ENCODE results near the gene ATP8B3. TPM values are rescaled to one million over a fixed set of nuclear protein-coding genes. Genes with fewer than 3 reads are reported as not detected.
"Not testable (repeated sequence)": the region's sequence is repeated elsewhere in the genome, so short reads cannot be mapped to it uniquely, and the experiment has no call there.

The ATP8B3 gene
- total RNA-seq, 2 donors from 2014 or later: 2.3 to 3.4 TPM

DNA sequence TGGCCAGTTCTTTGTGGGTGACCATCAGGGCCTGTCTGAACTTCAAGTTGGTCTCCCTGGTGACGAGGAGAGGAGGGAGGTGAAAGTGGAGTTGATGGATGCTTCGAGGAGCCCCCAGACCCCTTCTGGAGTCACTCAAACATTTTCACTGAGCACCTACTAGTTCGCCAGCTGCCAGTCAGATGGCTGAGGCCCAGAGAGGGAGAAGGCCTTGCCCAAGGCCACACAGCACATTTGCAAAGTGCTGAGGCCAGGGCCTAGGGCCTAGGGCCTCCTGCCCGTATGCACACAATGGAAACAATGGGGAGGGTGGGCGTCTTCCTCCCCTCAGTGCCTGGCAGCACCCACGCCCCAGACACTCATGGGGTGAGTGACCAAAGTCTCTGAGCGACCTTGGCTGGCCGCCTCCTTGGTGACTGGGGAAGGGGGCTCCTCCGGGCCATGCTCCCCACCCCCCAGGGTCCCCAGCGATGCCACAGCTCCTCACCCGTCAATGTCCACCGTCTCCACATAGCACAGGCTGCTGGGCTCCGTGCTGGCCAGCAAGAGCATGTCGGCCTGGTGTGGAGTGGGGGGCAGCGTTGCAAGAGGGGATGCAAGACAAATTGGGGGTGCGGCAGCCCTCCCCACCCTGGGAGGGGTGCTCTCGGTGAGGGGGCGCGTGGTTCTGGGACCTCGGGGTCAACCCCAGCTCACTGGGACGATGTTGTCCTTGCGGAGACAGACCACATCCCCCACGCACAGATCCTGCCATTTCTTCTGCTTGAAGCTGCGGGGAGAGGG, 6.5 kb downstream of the ATP8B3 start:
- no peaks in the 10 kb centered on the region for H3K36me3 Mint-ChIP-seq (ENCODE audit: low read depth)
- H3K4me1 Mint-ChIP-seq: no peaks in the 10 kb centered on the region
- no peak overlapping the region for H3K27ac ChIP-seq (ENCODE audit: low read depth, low read length)
- no peak overlapping the region for H3K27ac Mint-ChIP-seq
- no peak overlapping the region for H3K9ac ChIP-seq (ENCODE audit: extremely low read depth, low read length, poor library complexity, severe bottlenecking)
- H3K27me3 Mint-ChIP-seq (ENCODE audit: insufficient read depth): peaks cover 2% of the 10 kb centered on the region
- no peaks in the 10 kb centered on the region for H3K4me1 ChIP-seq (ENCODE audit: control insufficient read depth, insufficient read depth, low read length)
- TF ChIP-seq, protein P1, sequence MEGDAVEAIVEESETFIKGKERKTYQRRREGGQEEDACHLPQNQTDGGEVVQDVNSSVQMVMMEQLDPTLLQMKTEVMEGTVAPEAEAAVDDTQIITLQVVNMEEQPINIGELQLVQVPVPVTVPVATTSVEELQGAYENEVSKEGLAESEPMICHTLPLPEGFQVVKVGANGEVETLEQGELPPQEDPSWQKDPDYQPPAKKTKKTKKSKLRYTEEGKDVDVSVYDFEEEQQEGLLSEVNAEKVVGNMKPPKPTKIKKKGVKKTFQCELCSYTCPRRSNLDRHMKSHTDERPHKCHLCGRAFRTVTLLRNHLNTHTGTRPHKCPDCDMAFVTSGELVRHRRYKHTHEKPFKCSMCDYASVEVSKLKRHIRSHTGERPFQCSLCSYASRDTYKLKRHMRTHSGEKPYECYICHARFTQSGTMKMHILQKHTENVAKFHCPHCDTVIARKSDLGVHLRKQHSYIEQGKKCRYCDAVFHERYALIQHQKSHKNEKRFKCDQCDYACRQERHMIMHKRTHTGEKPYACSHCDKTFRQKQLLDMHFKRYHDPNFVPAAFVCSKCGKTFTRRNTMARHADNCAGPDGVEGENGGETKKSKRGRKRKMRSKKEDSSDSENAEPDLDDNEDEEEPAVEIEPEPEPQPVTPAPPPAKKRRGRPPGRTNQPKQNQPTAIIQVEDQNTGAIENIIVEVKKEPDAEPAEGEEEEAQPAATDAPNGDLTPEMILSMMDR (conservative IDR thresholded peaks at IDR 0.05): no peak
- H3K9me3 ChIP-seq (ENCODE audit: control insufficient read depth, low read length): no peaks in the 10 kb centered on the region
- no peaks in the 10 kb centered on the region for H3K9me3 Mint-ChIP-seq
- DNase-seq: no peak
- H3K27me3 ChIP-seq (ENCODE audit: control insufficient read depth, insufficient read depth, low read length, poor library complexity, severe bottlenecking): no peaks in the 10 kb centered on the region
- H3K36me3 ChIP-seq (ENCODE audit: control insufficient read depth, insufficient read depth, low read length): no peaks in the 10 kb centered on the region
- H3K4me3 Mint-ChIP-seq: no peak overlapping the region
- H3K4me3 ChIP-seq (ENCODE audit: low read length): no peak overlapping the region
- 93 to 94% methylated on average over 7 to 24 of the region's 24 CpGs for WGBS, 2 experiments (ENCODE audit: insufficient coverage in 1 of 2, insufficient read length in 1 of 2)

DNA sequence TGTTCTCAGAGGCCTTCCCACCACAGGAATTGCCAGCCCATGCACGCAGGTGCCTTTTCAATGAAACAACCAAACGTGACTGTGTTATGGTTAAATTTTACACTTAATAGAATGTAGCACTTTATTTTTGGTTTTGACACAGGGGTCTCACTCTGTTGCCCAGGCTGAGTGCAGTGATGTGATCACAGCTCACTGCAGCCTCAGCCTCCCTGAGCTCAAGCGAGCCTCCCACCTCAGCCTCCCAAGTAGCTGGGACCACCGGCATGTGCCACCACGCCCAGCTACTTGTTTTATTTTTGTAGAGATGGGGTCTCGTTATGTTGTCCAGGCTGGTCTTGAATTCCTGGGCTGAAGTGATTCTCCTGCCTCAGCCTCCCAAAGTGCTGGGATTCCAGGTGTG, 7.2 kb downstream of the ATP8B3 start:
- Mint-ChIP-seq H3K4me3 (no peak overlapping the region), H3K27ac (no peak overlapping the region), H3K4me1 (no peaks in the 10 kb centered on the region), H3K27me3 (ENCODE audit: insufficient read depth) (peaks cover 4% of the 10 kb centered on the region), H3K36me3 (ENCODE audit: low read depth) (no peaks in the 10 kb centered on the region), H3K9me3 (no peaks in the 10 kb centered on the region)
- no peak overlapping the region for H3K27ac ChIP-seq (ENCODE audit: low read depth, low read length)
- no peak overlapping the region for H3K9ac ChIP-seq (ENCODE audit: extremely low read depth, low read length, poor library complexity, severe bottlenecking)
- no peaks in the 10 kb centered on the region for H3K27me3 ChIP-seq (ENCODE audit: control insufficient read depth, insufficient read depth, low read length, poor library complexity, severe bottlenecking)
- no peak overlapping the region for H3K4me3 ChIP-seq (ENCODE audit: low read length)
- no peaks in the 10 kb centered on the region for H3K36me3 ChIP-seq (ENCODE audit: control insufficient read depth, insufficient read depth, low read length)
- TF ChIP-seq, protein P1 (conservative IDR thresholded peaks at IDR 0.05): no peak
- H3K9me3 ChIP-seq (ENCODE audit: control insufficient read depth, low read length): no peaks in the 10 kb centered on the region
- no peak for DNase-seq
- 97% methylated on average over 3 to 6 of the region's 6 CpGs for WGBS, 2 experiments (ENCODE audit: insufficient coverage in 1 of 2, insufficient read length in 1 of 2)
- no peaks in the 10 kb centered on the region for H3K4me1 ChIP-seq (ENCODE audit: control insufficient read depth, insufficient read depth, low read length)

DNA sequence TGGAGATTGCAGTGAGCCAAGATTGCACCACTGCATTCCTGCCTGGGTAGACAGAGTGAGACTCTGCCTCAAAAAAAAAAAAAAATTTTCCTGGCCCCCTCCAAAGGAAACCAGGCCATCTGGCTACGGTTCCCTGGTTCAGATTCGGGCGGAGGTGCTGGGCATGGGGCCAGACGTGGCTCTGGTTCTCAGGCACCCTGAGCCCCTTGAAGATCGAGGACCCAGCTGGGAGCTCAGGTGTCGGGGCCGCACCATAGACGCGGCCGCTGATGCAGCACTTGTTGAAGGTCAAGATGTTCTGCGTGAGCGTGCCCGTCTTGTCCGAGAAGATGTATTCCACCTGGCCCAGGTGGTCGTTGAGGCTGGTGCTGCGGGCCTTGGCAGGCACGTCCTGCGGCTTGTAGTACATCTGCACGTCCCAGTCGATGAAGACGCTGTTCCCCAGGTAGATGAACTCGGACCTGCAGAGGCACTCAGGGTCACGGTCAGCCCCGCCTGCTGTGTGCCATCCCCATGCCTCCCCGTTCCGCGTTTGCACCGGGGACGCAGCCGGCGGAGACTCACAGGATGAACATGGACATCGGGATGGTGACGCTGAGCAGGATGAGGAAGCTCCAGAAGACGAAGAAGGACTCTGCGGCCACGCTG, 12.3 kb downstream of the ATP8B3 start:
- Mint-ChIP-seq H3K36me3 (ENCODE audit: low read depth) (no peaks in the 10 kb centered on the region), H3K9me3 (no peaks in the 10 kb centered on the region), H3K27me3 (ENCODE audit: insufficient read depth) (peaks cover 6% of the 10 kb centered on the region), H3K4me3 (no peak overlapping the region), H3K27ac (no peak overlapping the region), H3K4me1 (no peaks in the 10 kb centered on the region)
- H3K4me1 ChIP-seq (ENCODE audit: control insufficient read depth, insufficient read depth, low read length): no peaks in the 10 kb centered on the region
- no peak for DNase-seq
- no peaks in the 10 kb centered on the region for H3K36me3 ChIP-seq (ENCODE audit: control insufficient read depth, insufficient read depth, low read length)
- TF ChIP-seq, protein P1 (conservative IDR thresholded peaks at IDR 0.05): no peak
- H3K9me3 ChIP-seq (ENCODE audit: control insufficient read depth, low read length): no peaks in the 10 kb centered on the region
- 93 to 94% methylated on average over 28 to 36 of the region's 36 CpGs for WGBS, 2 experiments (ENCODE audit: insufficient coverage in 1 of 2, insufficient read length in 1 of 2)
- H3K27me3 ChIP-seq (ENCODE audit: control insufficient read depth, insufficient read depth, low read length, poor library complexity, severe bottlenecking): no peaks in the 10 kb centered on the region
- H3K9ac ChIP-seq (ENCODE audit: extremely low read depth, low read length, poor library complexity, severe bottlenecking): no peak overlapping the region
- H3K27ac ChIP-seq (ENCODE audit: low read depth, low read length): no peak overlapping the region
- no peak overlapping the region for H3K4me3 ChIP-seq (ENCODE audit: low read length)

DNA sequence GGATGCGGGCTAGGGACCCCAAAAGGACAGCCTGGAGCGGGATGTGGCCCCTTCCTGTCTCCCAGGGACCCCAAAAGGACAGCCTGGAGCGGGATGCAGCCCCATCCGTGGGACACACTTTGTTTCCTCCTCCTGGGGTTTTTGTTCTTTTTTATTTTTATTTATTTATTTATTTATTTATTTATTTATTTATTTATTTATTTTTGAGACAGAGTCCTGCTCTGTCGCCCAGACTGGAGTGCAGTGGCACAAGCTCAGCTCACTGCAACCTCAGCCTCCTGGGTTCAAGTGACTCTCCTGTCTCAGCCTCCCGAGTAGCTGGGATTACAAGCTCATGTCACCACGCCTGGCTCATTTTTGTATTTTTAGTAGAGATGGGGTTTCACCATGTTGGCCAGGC, 14.8 kb downstream of the ATP8B3 start:
- H3K9ac ChIP-seq (ENCODE audit: extremely low read depth, low read length, poor library complexity, severe bottlenecking); H3K4me3 ChIP-seq (ENCODE audit: low read length); H3K27ac ChIP-seq (ENCODE audit: low read depth, low read length); H3K27me3 ChIP-seq (ENCODE audit: control insufficient read depth, insufficient read depth, low read length, poor library complexity, severe bottlenecking); H3K9me3 ChIP-seq (ENCODE audit: control insufficient read depth, low read length); DNase-seq; H3K9me3 Mint-ChIP-seq; H3K4me1 ChIP-seq (ENCODE audit: control insufficient read depth, insufficient read depth, low read length); H3K36me3 ChIP-seq (ENCODE audit: control insufficient read depth, insufficient read depth, low read length); H3K4me3 Mint-ChIP-seq; H3K4me1 Mint-ChIP-seq; H3K36me3 Mint-ChIP-seq (ENCODE audit: low read depth); H3K27ac Mint-ChIP-seq: not testable (repeated sequence)
- 90 to 100% methylated on average over 2 to 6 of the region's 7 CpGs for WGBS, 2 experiments (ENCODE audit: insufficient coverage in 1 of 2, insufficient read length in 1 of 2)
- peaks cover 10% of the 10 kb centered on the region for H3K27me3 Mint-ChIP-seq (ENCODE audit: insufficient read depth)

All from endodermal cell (in vitro differentiated cells).